Common myeloid progenitor, CD34-positive (primary cell): ENCODE measurements around the gene POU4F1.

Source experiments
- CTCF ChIA-PET: fragments of 350-600 bp; sonication (Branson Sonifier 250); formaldehyde crosslinking; loops from one replicate; lab custom pipeline; 2021; ENCODE audit warnings: antibody characterized with exemption; lab: Charles Lee
- POLR2A ChIA-PET: fragments of 350-600 bp; sonication (Branson Sonifier 250); formaldehyde crosslinking; loops from one replicate; lab custom pipeline; 2021; ENCODE audit warnings: antibody characterized with exemption; lab: Charles Lee
- DNase-seq, 3 donors: peaks; one replicate each; pipeline versions ENCODE4 v3.0.0 to v3.0.0-alpha.2; 2013
- H3K27ac ChIP-seq, 2 experiments: 1 replicate in 1 of 2; 2 replicates in 1 of 2; pipeline ENCODE4 v1.7.0; 2013; ENCODE audit warnings: inconsistent platforms in 2 of 2, low read length in 2 of 2, mild to moderate bottlenecking in 2 of 2, low read depth in 1 of 2, moderate library complexity in 1 of 2; ENCODE audit not compliant: severe bottlenecking in 2 of 2, insufficient read depth in 1 of 2, poor library complexity in 1 of 2
- H3K27me3 ChIP-seq, 5 experiments: replicated peaks in 2 of 5; 1 replicate in 3 of 5; 2 replicates in 2 of 5; pipeline versions ENCODE4 v1.6.1 to v1.7.0; 2013; ENCODE audit warnings: low read length in 4 of 5, mild to moderate bottlenecking in 2 of 5, moderate library complexity in 2 of 5, inconsistent platforms in 1 of 5; ENCODE audit not compliant: insufficient read depth in 5 of 5, control insufficient read depth in 4 of 5
- H3K36me3 ChIP-seq, 4 experiments: 1 replicate in 2 of 4; 2 replicates in 2 of 4; pipeline versions ENCODE4 v1.6.1 to v1.7.0; 2013; ENCODE audit warnings: low read length in 3 of 4, control low read depth in 1 of 4, mild to moderate bottlenecking in 1 of 4; ENCODE audit not compliant: control insufficient read depth in 4 of 4, insufficient read depth in 4 of 4
- H3K4me1 ChIP-seq, 4 experiments: 1 replicate in 3 of 4; 2 replicates in 1 of 4; pipeline versions ENCODE4 v1.6.1 to v1.7.1; 2013; ENCODE audit warnings: low read length in 3 of 4, mild to moderate bottlenecking in 3 of 4, control low read depth in 1 of 4, inconsistent platforms in 1 of 4, moderate library complexity in 1 of 4; ENCODE audit not compliant: control insufficient read depth in 4 of 4, insufficient read depth in 4 of 4; ENCODE audit errors: control extremely low read depth in 1 of 4
- H3K4me3 ChIP-seq, 7 experiments: 1 replicate in 4 of 7; 2 replicates in 3 of 7; pipeline versions ENCODE4 v1.5.1 to v1.7.0; 2013; ENCODE audit warnings: mild to moderate bottlenecking in 7 of 7, low read length in 6 of 7, moderate library complexity in 6 of 7, inconsistent platforms in 2 of 7, low read depth in 2 of 7, control low read depth in 1 of 7; ENCODE audit not compliant: insufficient read depth in 4 of 7, control insufficient read depth in 1 of 7; ENCODE audit errors: extremely low read depth in 1 of 7
- H3K9me3 ChIP-seq, 5 experiments: 1 replicate in 4 of 5; 2 replicates in 1 of 5; pipeline versions ENCODE4 v1.6.1 to v1.7.1; 2013; ENCODE audit warnings: low read length in 4 of 5, mild to moderate bottlenecking in 2 of 5, inconsistent platforms in 1 of 5, low read depth in 1 of 5, moderate library complexity in 1 of 5; ENCODE audit not compliant: control insufficient read depth in 4 of 5, insufficient read depth in 2 of 5; ENCODE audit errors: control extremely low read depth in 1 of 5
- WGBS: methylation state at CpG from one replicate; pipeline ENCODE4 v1.1.5; 2013; ENCODE audit not compliant: insufficient coverage; 5-methylcytosine and 5-hydroxymethylcytosine counted together

POU4F1 gene

GRCh38 chr13:78592584-78592983, 10.8 kb downstream of the POU4F1 start:
- ChIA-PET POLR2A (no interaction called here), CTCF (interaction anchor here (1.0 kb wide), 1 partner anchor 19 kb away, joined by 3 read pairs; no protein-coding TSS in a partner anchor)
- H3K9me3 ChIP-seq = peaks cover 0 to under 1% (median 0%) of the 10 kb centered on the region in 5 experiments
- no peak overlapping the region for H3K4me3 ChIP-seq
- peaks cover 0 to 15% (median 13%) of the 10 kb centered on the region in 4 experiments for H3K4me1 ChIP-seq
- no peaks in the 10 kb centered on the region for H3K36me3 ChIP-seq
- peaks cover 31 to 98% (median 63%) of the 10 kb centered on the region in 5 experiments for H3K27me3 ChIP-seq
- WGBS = 40% methylated on average over 1 of the region's 6 CpGs
- H3K27ac ChIP-seq = no peak overlapping the region
- DNase-seq = peak in 1 of 3 donors; percentile 7

- ChIA-PET CTCF (interaction anchor here (0.6 to 1.0 kb wide), 3 partner anchors 12 to 19 kb away, joined by 3 read pairs; no protein-coding TSS in a partner anchor), POLR2A (no interaction called here)
- H3K27me3 ChIP-seq = peaks cover 34 to 96% (median 51%) of the 10 kb centered on the region in 5 experiments
- no peak overlapping the region for H3K27ac ChIP-seq
- peaks cover 0 to 10% (median 0%) of the 10 kb centered on the region in 5 experiments for H3K9me3 ChIP-seq
- H3K4me3 ChIP-seq = no peak overlapping the region
- H3K36me3 ChIP-seq = no peaks in the 10 kb centered on the region
- DNase-seq = peak in 2 of 3 donors; percentile 36 to 42
- peaks cover 0 to 2% (median 0%) of the 10 kb centered on the region in 4 experiments for H3K4me1 ChIP-seq
- WGBS = 0% methylated on average over 2 of the region's 7 CpGs
Measured at GRCh38 chr13:78589206-78589605, 14.1 kb downstream of the POU4F1 start.

GRCh38 chr13:78587395-78587794, 16.0 kb downstream of the POU4F1 start:
- Histone ChIP-seq H3K27ac (no peak overlapping the region), H3K36me3 (no peaks in the 10 kb centered on the region), H3K4me1 (peaks cover 0 to 2% (median 0%) of the 10 kb centered on the region in 4 experiments), H3K27me3 (peaks cover 22 to 90% (median 45%) of the 10 kb centered on the region in 5 experiments), H3K4me3 (no peak overlapping the region), H3K9me3 (peaks cover 0 to 10% (median 0%) of the 10 kb centered on the region in 5 experiments)
- 10% methylated on average over 15 of the region's 18 CpGs for WGBS
- POLR2A ChIA-PET = no interaction called here
- peak in 2 of 3 donors; percentile 28 to 32 for DNase-seq
- CTCF ChIA-PET = interaction anchor here (1.1 kb wide), 1 partner anchor 9 kb away, joined by 3 read pairs; no protein-coding TSS in a partner anchor

- Histone ChIP-seq H3K36me3 (no peaks in the 10 kb centered on the region), H3K27ac (no peak overlapping the region), H3K9me3 (peaks cover 0 to 10% (median 0%) of the 10 kb centered on the region in 5 experiments), H3K27me3 (peaks cover 22 to 88% (median 41%) of the 10 kb centered on the region in 5 experiments), H3K4me3 (no peak overlapping the region), H3K4me1 (peaks cover 0 to 2% (median 0%) of the 10 kb centered on the region in 4 experiments)
- POLR2A ChIA-PET = no interaction called here
- WGBS = 10% methylated on average over 7 of the region's 21 CpGs
- peak in 2 of 3 donors; percentile 46 to 59 for DNase-seq
- CTCF ChIA-PET = interaction anchor here (1.1 kb wide), 1 partner anchor 10 kb away, joined by 3 read pairs; no protein-coding TSS in a partner anchor
Measured at GRCh38 chr13:78586706-78587105, 16.6 kb downstream of the POU4F1 start.

GRCh38 chr13:78576261-78576660, 27.1 kb downstream of the POU4F1 start:
- DNase-seq = no peak
- 89% methylated on average over 3 of the region's 4 CpGs for WGBS
- CTCF ChIA-PET = no interaction called here

GRCh38 chr13:78572459-78572858, 30.9 kb downstream of the POU4F1 start:
- H3K4me1 ChIP-seq = no peaks in the 10 kb centered on the region
- ChIA-PET POLR2A (no interaction called here), CTCF (no interaction called here)
- no peak overlapping the region for H3K27ac ChIP-seq
- peaks cover 0 to 7% (median 2%) of the 10 kb centered on the region in 5 experiments for H3K27me3 ChIP-seq
- no peaks in the 10 kb centered on the region for H3K36me3 ChIP-seq
- no peak for DNase-seq
- H3K4me3 ChIP-seq = no peak overlapping the region
- 100% methylated on average over 4 of the region's 5 CpGs for WGBS
- no peaks in the 10 kb centered on the region for H3K9me3 ChIP-seq

More at GRCh38 chr13:78576261-78576660, 27.1 kb downstream of the POU4F1 start:
- POLR2A ChIA-PET = no interaction called here
- H3K9me3 ChIP-seq = no peaks in the 10 kb centered on the region
- no peaks in the 10 kb centered on the region for H3K4me1 ChIP-seq
- H3K4me3 ChIP-seq = no peak overlapping the region
- no peak overlapping the region for H3K27ac ChIP-seq
- peaks cover 4 to 20% (median 7%) of the 10 kb centered on the region in 5 experiments for H3K27me3 ChIP-seq
- H3K36me3 ChIP-seq = no peaks in the 10 kb centered on the region

- no CpG with 5 or more reads among the region's 1 CpG for WGBS
- Histone ChIP-seq H3K4me3 (no peak overlapping the region), H3K4me1 (no peaks in the 10 kb centered on the region), H3K9me3 (no peaks in the 10 kb centered on the region), H3K27me3 (peaks cover 0 to 7% (median 0%) of the 10 kb centered on the region in 5 experiments), H3K27ac (no peak overlapping the region), H3K36me3 (no peaks in the 10 kb centered on the region)
- POLR2A ChIA-PET = no interaction called here
- DNase-seq = no peak
- CTCF ChIA-PET = no interaction called here
Measured at GRCh38 chr13:78569029-78569428, 34.3 kb downstream of the POU4F1 start.
